Measurements from ENCODE around the gene GRIP2.

Gene GRIP2

DNA sequence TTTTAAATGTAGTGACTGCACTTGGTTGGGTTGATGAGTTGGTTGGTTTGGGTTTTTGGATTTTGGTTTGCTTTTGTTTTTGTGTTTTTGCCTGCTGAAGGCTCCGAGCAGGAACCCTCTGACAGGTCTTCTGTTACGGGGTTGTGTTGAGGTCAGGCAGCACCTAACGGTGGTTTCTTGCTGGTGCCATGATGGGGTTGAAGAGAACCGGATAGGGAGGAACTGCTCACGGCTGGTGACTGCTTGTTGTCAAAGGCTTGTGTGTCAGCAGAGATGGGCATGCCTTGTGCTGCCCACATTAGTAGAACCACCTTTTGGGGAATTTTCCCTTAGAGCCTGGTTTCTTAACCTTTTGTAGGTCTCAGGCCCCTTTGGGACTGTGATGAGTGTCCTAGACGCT lies 95.8 kb downstream of the GRIP2 start:
- no peak for DNase-seq (ENCODE audit: low read depth)
- TF ChIP-seq, protein P1, sequence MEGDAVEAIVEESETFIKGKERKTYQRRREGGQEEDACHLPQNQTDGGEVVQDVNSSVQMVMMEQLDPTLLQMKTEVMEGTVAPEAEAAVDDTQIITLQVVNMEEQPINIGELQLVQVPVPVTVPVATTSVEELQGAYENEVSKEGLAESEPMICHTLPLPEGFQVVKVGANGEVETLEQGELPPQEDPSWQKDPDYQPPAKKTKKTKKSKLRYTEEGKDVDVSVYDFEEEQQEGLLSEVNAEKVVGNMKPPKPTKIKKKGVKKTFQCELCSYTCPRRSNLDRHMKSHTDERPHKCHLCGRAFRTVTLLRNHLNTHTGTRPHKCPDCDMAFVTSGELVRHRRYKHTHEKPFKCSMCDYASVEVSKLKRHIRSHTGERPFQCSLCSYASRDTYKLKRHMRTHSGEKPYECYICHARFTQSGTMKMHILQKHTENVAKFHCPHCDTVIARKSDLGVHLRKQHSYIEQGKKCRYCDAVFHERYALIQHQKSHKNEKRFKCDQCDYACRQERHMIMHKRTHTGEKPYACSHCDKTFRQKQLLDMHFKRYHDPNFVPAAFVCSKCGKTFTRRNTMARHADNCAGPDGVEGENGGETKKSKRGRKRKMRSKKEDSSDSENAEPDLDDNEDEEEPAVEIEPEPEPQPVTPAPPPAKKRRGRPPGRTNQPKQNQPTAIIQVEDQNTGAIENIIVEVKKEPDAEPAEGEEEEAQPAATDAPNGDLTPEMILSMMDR (conservative IDR thresholded peaks at IDR 0.05; ENCODE audit: low read depth, low read length): no peak
- H3K4me3 ChIP-seq (ENCODE audit: low read depth, low read length): no peak overlapping the region

DNA sequence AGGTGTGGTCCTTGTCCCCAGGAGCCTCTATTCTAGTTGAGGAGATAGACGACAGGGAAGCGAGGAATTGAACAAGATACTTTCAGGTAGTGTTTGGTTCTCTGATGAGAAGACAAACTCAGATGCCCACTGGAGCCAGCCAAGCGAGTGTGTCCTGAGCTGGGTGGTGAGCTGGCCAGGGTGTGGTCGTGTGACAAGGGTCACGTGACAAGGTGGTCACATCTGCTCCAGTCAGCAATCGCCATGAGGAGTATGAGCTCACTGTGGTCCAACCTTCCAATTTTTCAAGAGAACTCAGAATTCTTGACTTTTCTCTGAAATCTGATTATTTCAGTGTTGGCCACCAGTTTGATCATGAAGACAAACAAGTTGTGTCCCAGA lies 98.2 kb downstream of the GRIP2 start:
- TF ChIP-seq, protein P1 (conservative IDR thresholded peaks at IDR 0.05; ENCODE audit: low read depth, low read length): no peak
- DNase-seq (ENCODE audit: low read depth): no peak
- H3K4me3 ChIP-seq (ENCODE audit: low read depth, low read length): no peak overlapping the region

DNA sequence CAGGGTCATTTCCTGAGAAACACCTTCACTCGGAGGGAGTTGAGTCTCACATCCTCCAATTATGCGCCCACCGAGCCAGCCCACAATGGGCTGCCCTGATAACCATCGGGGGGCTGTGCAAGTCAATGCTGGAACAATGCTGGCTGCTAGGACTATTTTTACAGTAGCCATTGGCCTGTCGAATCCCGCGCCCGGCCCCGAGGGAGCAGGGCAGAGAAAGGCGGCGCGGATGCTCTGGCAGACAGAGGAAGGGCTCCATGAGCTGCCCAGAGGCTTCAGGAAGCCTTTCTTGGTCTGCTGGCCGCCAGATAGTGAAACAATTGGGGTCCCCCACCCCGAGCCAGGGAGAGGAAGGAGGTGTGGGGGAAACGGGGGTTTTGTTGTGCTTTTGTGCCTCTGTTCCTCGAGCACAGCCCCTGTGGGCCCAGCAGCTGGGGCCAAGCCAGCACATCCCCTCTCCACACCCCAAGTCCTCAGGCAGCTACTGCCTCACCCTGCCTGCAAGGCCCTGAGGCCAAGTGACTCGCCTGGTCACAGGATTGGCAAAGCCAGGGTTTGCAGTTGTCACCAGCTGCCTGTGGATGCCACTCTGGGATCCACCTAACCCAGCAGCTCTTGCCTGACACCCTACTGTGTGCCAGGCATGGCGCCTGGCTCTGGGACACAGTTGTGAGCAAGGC lies 98.8 kb downstream of the GRIP2 start:
- TF ChIP-seq, protein P1 (conservative IDR thresholded peaks at IDR 0.05; ENCODE audit: low read depth, low read length): no peak
- DNase-seq (ENCODE audit: low read depth): no peak
- no peak overlapping the region for H3K4me3 ChIP-seq (ENCODE audit: low read depth, low read length)

DNA sequence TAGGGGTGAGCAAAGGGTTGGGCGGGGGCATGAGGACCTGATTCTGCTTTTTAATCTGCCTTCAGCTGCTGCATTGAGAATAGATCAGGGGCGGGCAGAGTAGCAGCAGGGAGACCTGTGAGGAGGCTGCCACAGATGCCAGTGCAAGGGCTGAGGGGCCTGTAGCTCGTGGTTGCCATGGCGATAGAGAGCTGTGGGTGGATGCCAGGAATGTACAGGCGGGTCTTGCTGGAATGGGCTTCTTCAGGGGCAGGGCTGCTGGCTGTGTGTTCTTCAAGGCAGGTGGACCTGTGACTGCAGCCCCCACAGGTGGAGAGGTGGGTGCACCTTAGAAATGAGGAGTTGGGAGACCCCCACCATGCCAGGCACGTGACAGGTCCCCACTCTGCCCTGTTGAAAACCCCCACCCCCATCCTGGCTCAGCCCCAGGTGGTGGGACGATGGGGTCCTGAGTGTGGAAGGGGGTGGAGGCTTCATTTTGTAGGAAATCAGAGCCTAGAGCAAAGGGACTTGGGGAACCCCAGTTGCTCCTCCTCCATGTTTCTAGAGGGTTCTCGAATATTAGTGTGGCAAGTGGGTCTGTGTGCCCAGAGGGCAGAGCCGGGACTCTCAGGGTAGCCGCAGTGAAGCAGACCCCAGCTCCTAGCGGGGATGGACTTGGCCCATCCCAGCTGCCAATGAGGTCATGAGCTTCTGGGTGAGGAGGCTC lies 99.5 kb downstream of the GRIP2 start:
- peak; percentile 36 for DNase-seq (ENCODE audit: low read depth)
- TF ChIP-seq, protein P1 (conservative IDR thresholded peaks at IDR 0.05; ENCODE audit: low read depth, low read length): no peak
- H3K4me3 ChIP-seq (ENCODE audit: low read depth, low read length): no peak overlapping the region

DNA sequence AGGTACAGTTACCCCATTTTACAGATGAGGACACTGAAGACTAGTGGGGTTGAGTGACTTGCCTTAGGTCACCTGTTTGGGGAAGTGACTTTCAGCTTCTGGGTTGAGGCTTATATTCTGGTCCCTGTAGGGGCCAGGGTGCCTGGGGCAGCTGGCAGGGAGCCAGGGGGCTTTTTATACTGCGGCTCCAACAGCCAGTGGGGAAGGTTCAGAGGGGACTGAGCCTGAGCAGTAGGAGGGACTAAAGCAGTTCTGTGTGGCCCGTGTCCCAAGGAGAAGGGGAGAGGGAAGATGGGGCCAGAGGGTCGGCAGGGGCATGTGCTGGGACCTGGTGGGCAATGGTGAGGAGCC lies 100.0 kb downstream of the GRIP2 start:
- H3K4me3 ChIP-seq (ENCODE audit: low read depth, low read length): no peak overlapping the region
- DNase-seq (ENCODE audit: low read depth): no peak

DNA sequence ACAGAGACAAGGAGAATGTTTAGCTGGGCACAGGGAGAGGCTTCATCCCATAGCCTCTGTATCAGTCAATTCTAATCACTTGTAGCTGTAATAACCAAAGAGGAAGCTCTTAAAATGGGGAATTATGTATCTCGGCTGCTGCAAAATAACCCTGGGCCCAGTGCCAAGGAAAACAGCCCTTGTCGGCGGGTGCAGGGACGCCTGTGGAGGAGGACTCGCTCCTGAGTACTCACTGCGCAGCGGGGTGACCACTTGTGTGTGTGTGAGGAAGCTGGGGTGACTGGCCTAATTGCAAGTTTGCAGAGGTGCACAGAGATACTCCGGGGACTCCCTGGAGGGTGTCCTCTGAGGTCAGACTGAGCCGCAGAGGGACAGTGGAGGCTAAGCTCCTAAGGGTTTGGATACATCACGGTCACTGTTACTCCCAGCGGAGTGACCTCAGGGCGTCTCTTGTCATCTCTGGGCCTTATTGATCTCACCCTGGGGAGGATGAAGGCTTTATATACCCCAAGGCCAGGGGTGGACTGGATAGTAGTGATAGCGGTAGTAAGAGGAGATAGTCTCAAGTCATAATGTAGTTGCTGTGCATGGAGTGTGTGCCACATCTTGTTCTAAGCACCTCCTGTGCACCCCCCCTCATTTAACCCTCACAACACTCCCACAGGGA lies 100.5 kb downstream of the GRIP2 start:
- H3K4me3 ChIP-seq (ENCODE audit: low read depth, low read length): no peak overlapping the region
- DNase-seq (ENCODE audit: low read depth): peak; percentile 96
- TF ChIP-seq, protein P1 (conservative IDR thresholded peaks at IDR 0.05; ENCODE audit: low read depth, low read length): no peak

More for the DNA sequence above, 100.0 kb downstream of the GRIP2 start:
- TF ChIP-seq, protein P1 (conservative IDR thresholded peaks at IDR 0.05; ENCODE audit: low read depth, low read length): no peak

Data from choroid plexus epithelial cell (primary cell).